Right ventricle myocardium inferior (tissue), 1 donor: ENCODE measurements around the gene LGI2. TPM values are rescaled to one million over a fixed set of nuclear protein-coding genes. Genes with fewer than 3 reads are reported as not detected.
"Not testable (repeated sequence)": the region's sequence is repeated elsewhere in the genome, so short reads cannot be mapped to it uniquely, and the experiment has no call there.

Experiments used
- ATAC-seq: fragments of 200-7000 bp; cut with Tn5 transposase; one replicate; pipeline ENCODE4 v1.9.1; 2020; ENCODE audit warnings: mild to moderate bottlenecking, moderate library complexity
- DNase-seq: peaks from one replicate; pipeline ENCODE4 v3.0.0; 2021; ENCODE audit errors: missing footprints
- intact Hi-C: fragments of 100-400 bp; cut with DNase I; formaldehyde crosslinking; loops from one replicate; pipeline ENCODE4 v1.11.0; 2022
- total RNA-seq: library from RNA; stranded (reverse); fragmentation: NEBNext Ultra II Directional; extraction: Animal tissue kit (Norgen Biotek cat#: 25700); gene quantifications from one replicate; pipeline ENCODE4 v1.2.1, GENCODE V29; 2021
- donor health status: DM: no; HTN: yes; CAD: no; lungs with severe emphysema.

Gene LGI2
- total RNA-seq, 1 donor from 2014 or later = 3.6 TPM

DNA sequence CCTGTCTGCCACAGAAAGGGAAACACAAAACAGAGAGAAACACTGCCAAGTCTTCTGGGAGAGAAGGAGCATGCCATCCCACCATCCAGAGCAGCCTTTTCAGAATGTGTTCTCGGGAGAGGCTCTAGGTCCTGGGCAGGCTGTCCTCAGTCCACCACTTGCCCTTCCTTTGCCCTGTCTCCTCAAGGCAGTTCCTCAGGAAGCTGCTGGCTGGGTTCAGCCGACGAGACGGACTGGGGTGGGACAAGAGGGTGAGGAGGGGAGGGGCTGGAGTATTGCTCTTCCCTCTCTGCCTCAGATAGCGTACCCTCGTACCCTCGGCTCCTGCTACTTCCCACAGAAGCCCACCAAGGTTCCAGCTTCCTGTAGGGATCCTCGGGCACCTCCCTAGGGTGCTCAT lies 26.6 kb upstream of the LGI2 start:
- intact Hi-C loops = no loop called here
- DNase-seq (no peak), ATAC-seq (no peak)

- intact Hi-C loops, DNase-seq, ATAC-seq: not testable (repeated sequence)
Observed at GRCh38 chr4:25052037-25052436, 21.3 kb upstream of the LGI2 start.

DNA sequence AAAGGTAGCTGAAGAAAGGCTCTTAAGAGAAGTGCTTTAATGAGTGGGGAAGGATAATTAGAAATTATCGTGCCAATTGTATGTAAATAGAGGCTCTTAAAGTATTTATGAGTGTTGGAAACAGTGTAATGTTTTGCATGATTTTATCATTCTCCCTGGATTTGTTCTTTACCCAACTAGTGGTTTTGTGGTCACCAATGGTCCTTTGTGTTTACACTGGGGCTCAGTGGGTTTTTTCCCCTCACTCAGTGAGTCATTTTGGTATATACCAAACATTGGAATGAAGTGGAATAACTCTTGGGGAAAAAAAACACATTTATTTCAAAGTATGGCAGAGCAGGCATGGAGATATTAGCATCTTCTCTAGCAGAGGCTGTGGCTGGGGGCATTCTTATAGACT lies 20.8 kb upstream of the LGI2 start:
- no peak for DNase-seq
- intact Hi-C loops = no loop called here
- ATAC-seq = no peak

- ATAC-seq (no peak), DNase-seq (no peak)
- intact Hi-C loops = no loop called here
Observed at GRCh38 chr4:25050370-25051078, 19.8 kb upstream of the LGI2 start.

DNA sequence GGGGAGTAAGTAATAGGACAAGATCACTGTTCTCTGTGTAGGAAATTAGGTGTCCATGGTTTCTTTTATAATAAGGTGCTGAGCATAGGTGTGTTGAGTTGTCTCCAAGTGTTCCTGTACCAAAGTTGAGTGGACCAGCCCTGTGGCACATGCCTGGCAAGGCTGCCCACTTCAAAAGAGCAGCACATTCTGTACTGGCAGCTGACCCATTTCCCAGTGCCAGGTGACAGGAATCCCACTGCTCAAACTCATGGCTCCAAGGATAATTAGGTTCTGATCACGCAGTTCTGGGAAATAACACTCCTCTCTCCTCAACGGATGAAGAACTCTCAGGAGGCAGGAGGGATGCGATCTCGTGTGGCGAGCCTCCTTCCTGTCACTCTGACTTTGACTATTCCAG lies 12.8 kb upstream of the LGI2 start:
- no peak for DNase-seq
- peak; percentile 28 for ATAC-seq
- intact Hi-C loops = no loop called here

- intact Hi-C loops = loop anchor here (5.0 kb wide), 2 partner anchors 69 to 109 kb away; no protein-coding TSS in a partner anchor
- no peak for ATAC-seq
- DNase-seq = no peak
Observed at GRCh38 chr4:25033526-25033925, 2.8 kb upstream of the LGI2 start.

- DNase-seq = no peak
- intact Hi-C loops = loop anchor here (5.0 kb wide), 2 partner anchors 70 to 110 kb away; no protein-coding TSS in a partner anchor
- ATAC-seq = no peak
Observed at GRCh38 chr4:25032126-25032525, 1.4 kb upstream of the LGI2 start.

GRCh38 chr4:25031077-25031621 lies 403 bp upstream of the LGI2 start:
- intact Hi-C loops = loop anchor here (5.0 kb wide), 2 partner anchors 71 to 111 kb away; no protein-coding TSS in a partner anchor
- ATAC-seq (peak; percentile 51), DNase-seq (peak; percentile 64)

- no peak for ATAC-seq
- intact Hi-C loops = loop anchor here (5.0 kb wide), 2 partner anchors 73 to 113 kb away; no protein-coding TSS in a partner anchor
- DNase-seq = no peak
Observed at GRCh38 chr4:25029479-25030276, 1.1 kb downstream of the LGI2 start.

DNA sequence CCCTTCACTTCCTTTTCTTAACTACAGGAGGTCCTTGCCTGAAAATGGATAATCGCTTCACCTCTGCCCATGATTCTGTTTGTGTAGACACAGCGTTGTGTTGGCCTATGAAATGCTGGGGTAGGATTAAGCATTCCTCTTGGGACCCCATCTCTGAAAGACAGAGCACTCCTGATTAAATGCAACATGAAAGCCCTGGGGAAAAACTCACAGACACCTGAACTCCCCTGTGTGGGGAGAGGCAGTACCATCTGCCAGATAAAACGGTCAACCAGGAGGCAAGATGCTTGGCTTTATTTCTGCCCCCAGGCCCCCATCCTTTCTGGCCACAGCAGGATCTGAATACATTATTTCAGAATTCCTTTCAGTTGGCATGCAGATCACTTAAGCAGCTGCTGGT lies 1.9 kb downstream of the LGI2 start:
- ATAC-seq (no peak), DNase-seq (no peak)
- intact Hi-C loops = no loop called here

DNA sequence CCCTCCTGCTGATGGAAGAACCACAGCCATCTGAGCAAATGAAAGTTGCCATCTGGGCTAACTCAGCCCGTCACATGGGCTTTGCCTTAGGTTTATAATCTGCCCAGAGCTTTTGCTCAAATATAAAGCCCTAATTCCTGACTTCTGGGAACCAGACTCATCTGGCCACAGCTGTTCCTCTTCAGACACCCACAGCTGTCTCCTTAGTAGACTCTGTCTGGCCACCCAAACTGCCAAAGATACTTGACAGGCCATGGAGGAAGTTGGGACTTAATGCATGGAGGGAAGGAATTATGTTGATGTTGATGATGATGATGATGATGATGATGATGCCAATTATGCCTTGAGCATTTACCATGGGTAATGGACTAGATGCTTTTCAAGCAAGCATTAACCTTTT lies 8.0 kb downstream of the LGI2 start:
- DNase-seq = no peak
- ATAC-seq = no peak
- intact Hi-C loops = no loop called here

GRCh38 chr4:25021216-25021615 lies 9.5 kb downstream of the LGI2 start:
- ATAC-seq = no peak
- intact Hi-C loops = no loop called here
- DNase-seq = no peak

GRCh38 chr4:25020236-25020635 lies 10.5 kb downstream of the LGI2 start:
- no peak for ATAC-seq
- no peak for DNase-seq
- intact Hi-C loops = no loop called here

GRCh38 chr4:25019501-25019900 lies 11.2 kb downstream of the LGI2 start:
- no peak for DNase-seq
- no peak for ATAC-seq
- intact Hi-C loops = no loop called here

DNA sequence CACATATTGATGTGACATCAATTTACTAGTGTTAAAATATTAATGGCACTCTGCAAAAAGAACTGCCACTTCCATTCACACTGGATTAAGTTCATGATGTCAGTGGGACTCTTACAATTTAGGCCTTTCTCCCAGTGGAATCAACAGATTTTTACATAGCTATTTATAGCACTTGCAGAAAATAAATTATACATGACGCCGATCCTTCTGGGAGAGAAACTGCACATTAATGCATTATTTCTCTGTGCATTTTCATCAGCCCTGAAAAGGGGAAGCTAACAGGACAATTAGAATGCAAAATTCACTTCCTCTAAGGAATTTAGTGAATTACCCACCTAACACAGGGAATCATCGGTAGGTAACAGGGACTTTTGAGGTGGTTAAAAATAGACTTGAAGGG lies 15.7 kb downstream of the LGI2 start:
- ATAC-seq (no peak), DNase-seq (no peak)
- intact Hi-C loops = no loop called here

- intact Hi-C loops, DNase-seq, ATAC-seq: not testable (repeated sequence)
Observed at GRCh38 chr4:25014662-25014983, 16.1 kb downstream of the LGI2 start.

DNA sequence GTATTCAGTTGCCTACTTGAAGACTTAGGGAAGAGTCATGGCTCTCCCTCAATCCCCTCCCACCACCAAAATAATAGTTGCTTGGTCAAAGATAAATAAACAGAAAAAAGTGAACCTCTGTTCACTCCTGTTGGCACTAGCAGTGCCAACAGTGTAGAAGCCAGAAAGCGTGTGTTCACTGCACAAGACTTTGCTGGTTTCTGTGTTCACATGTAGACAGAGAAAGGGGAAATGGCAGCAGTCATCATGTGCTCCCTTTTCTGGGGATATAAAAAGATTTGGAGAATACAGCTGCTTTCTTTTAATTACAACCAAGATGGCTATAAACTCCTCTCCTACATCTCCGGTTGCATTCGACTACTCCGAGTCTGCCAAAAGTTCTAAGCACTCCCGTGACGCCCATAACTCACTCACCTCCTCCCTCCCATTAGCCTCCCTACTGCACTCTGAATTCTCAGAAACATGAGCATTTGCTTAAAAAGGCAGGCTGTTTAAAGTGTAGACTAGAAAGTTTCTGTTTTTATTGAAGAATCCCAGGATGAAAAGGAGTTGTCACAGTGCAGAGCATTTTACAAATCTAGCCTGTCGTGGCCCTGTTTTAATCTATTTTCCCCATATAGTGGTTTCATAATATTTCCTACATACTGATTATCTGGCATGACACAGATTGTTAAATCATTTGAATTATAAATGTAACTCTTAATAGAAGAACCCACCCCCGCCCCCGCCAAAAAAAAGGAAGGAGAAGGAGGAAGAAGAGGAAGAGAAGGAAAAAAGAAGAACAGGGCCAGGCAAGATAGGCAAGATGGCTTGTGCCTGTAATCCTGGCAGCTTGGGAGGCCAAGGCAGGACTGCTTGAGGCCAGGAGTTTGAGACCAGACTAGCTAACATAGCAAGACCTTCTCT lies 16.7 kb downstream of the LGI2 start:
- ATAC-seq (no peak), DNase-seq (no peak)
- intact Hi-C loops = no loop called here

DNA sequence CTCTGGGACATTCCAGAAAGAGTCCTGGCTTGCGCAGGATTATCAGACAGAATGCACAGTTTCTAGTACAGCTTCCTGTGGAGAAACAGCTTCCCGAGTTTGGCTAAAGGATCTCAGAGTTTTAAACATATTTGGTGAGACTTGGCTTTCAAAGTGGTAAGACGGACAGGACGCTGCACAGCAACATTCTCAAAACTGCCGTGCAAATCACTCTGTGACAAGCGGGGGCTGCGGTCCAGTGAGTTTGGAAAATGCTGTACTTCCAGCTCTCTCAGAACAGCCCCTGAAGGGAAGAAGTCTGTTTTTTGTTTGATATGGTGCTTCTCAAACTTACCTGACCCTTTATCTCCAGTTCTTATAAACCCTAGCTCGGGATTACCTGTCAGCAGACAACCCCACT lies 18.1 kb downstream of the LGI2 start:
- no peak for ATAC-seq
- DNase-seq = no peak
- intact Hi-C loops = no loop called here
